H9 (cell line): ENCODE measurements around the gene NACC2. TPM values are rescaled to one million over a fixed set of nuclear protein-coding genes. Genes with fewer than 3 reads are reported as not detected.

Experiments used
- DNase-seq: peaks from one replicate; pipeline ENCODE4 v3.0.0-alpha.2; 2017
- H2AFZ ChIP-seq: one replicate; pipeline ENCODE4 v1.6.1; 2013; ENCODE audit warnings: mild to moderate bottlenecking, low read length, control low read depth, moderate library complexity
- H2AK5ac ChIP-seq: 2 replicates; pipeline ENCODE4 v1.6.1; 2013; ENCODE audit warnings: low read length, control low read depth, mixed read lengths; ENCODE audit not compliant: insufficient read length
- H2BK120ac ChIP-seq: one replicate; pipeline ENCODE4 v1.6.1; 2013; ENCODE audit warnings: low read depth, mild to moderate bottlenecking, low read length, control low read depth, inconsistent platforms; ENCODE audit not compliant: poor library complexity, severe bottlenecking
- H2BK12ac ChIP-seq: 2 replicates; pipeline ENCODE4 v1.6.1; 2013; ENCODE audit warnings: low read length, control low read depth, mixed read lengths, low read depth; ENCODE audit not compliant: insufficient read length
- H2BK15ac ChIP-seq: 2 replicates; pipeline ENCODE4 v1.6.1; 2013; ENCODE audit warnings: low read depth, low read length, control low read depth
- H2BK20ac ChIP-seq: one replicate; pipeline ENCODE4 v1.6.1; 2013; ENCODE audit warnings: low read depth, mild to moderate bottlenecking, low read length, control low read depth, inconsistent platforms; ENCODE audit not compliant: poor library complexity, severe bottlenecking
- H2BK5ac ChIP-seq: 2 replicates; pipeline ENCODE4 v1.6.1; 2013; ENCODE audit warnings: low read length, control low read depth, mixed read lengths; ENCODE audit not compliant: insufficient read length
- H3K14ac ChIP-seq: 2 replicates; pipeline ENCODE4 v1.6.1; 2013; ENCODE audit warnings: low read length, control low read depth; ENCODE audit not compliant: insufficient read depth
- H3K18ac ChIP-seq: 2 replicates; pipeline ENCODE4 v1.6.1; 2013; ENCODE audit warnings: low read depth, mild to moderate bottlenecking, mixed read lengths, low read length, control low read depth; ENCODE audit not compliant: insufficient read length
- H3K23ac ChIP-seq: 2 replicates; pipeline ENCODE4 v1.6.1; 2013; ENCODE audit warnings: low read length, control low read depth, mixed read lengths, low read depth; ENCODE audit not compliant: insufficient read length
- H3K23me2 ChIP-seq: 2 replicates; pipeline ENCODE4 v1.6.1; 2013; ENCODE audit warnings: low read depth, mild to moderate bottlenecking, mixed read lengths, low read length, control low read depth; ENCODE audit not compliant: insufficient read length, poor library complexity, severe bottlenecking
- H3K27ac ChIP-seq: 2 replicates; pipeline ENCODE4 v1.5.1; 2013; ENCODE audit warnings: low read length, control low read depth, mixed read lengths, low read depth; ENCODE audit not compliant: insufficient read length
- H3K27me3 ChIP-seq: 2 replicates; pipeline ENCODE4 v1.6.1; 2013; ENCODE audit warnings: low read length, control low read depth, inconsistent platforms; ENCODE audit not compliant: insufficient read depth
- H3K4ac ChIP-seq: 2 replicates; pipeline ENCODE4 v1.6.1; 2013; ENCODE audit warnings: low read depth, mild to moderate bottlenecking, control low read depth, inconsistent platforms, low read length, moderate library complexity
- H3K4me1 ChIP-seq: 2 replicates; pipeline ENCODE4 v1.6.1; 2013; ENCODE audit warnings: low read length, control low read depth, inconsistent platforms; ENCODE audit not compliant: insufficient read depth
- H3K4me2 ChIP-seq: 2 replicates; pipeline ENCODE4 v1.6.1; 2013; ENCODE audit warnings: low read length, control low read depth, mixed read lengths; ENCODE audit not compliant: insufficient read length, insufficient read depth
- H3K56ac ChIP-seq: 2 replicates; pipeline ENCODE4 v1.6.1; 2013; ENCODE audit warnings: low read depth, mild to moderate bottlenecking, mixed read lengths, low read length, control low read depth; ENCODE audit not compliant: insufficient read length
- H3K79me1 ChIP-seq: 2 replicates; pipeline ENCODE4 v1.6.1; 2013; ENCODE audit warnings: low read depth, mild to moderate bottlenecking, moderate library complexity, low read length, control low read depth, inconsistent platforms; ENCODE audit not compliant: insufficient read depth, poor library complexity, severe bottlenecking
- H3K79me2 ChIP-seq: 2 replicates; pipeline ENCODE4 v1.6.1; 2013; ENCODE audit warnings: low read length, control low read depth, inconsistent platforms; ENCODE audit not compliant: insufficient read depth
- H3K9ac ChIP-seq: 2 replicates; pipeline ENCODE4 v1.6.1; 2013; ENCODE audit warnings: low read length, control low read depth, mixed read lengths; ENCODE audit not compliant: insufficient read length; ENCODE audit errors: extremely low read depth
- H3K9me3 ChIP-seq: one replicate; pipeline ENCODE4 v1.6.1; 2013; ENCODE audit warnings: low read depth, low read length, inconsistent platforms; ENCODE audit not compliant: control insufficient read depth
- H3T11ph ChIP-seq: one replicate; pipeline ENCODE4 v1.6.1; 2013; ENCODE audit warnings: mild to moderate bottlenecking, low read length, control low read depth, inconsistent platforms
- H4K20me1 ChIP-seq: one replicate; pipeline ENCODE4 v1.6.1; 2013; ENCODE audit not compliant: control insufficient read depth, insufficient read length, insufficient read depth
- H4K5ac ChIP-seq: 2 replicates; pipeline ENCODE4 v1.6.1; 2013; ENCODE audit warnings: low read depth, mild to moderate bottlenecking, mixed read lengths, low read length, control low read depth; ENCODE audit not compliant: insufficient read length
- H4K8ac ChIP-seq: replicated peaks from 2 replicates; pipeline ENCODE4 v1.6.1; 2013; ENCODE audit warnings: low read length, control low read depth, mixed read lengths, low read depth; ENCODE audit not compliant: insufficient read length
- H4K91ac ChIP-seq: 2 replicates; pipeline ENCODE4 v1.6.1; 2013; ENCODE audit warnings: low read depth, mild to moderate bottlenecking, moderate library complexity, mixed read lengths, low read length, control low read depth; ENCODE audit not compliant: insufficient read length
- H3K27ac Mint-ChIP-seq, 3 experiments: 2 replicates in 2 of 3; 3 replicates in 1 of 3; pipeline ENCODE4 v1.8.0; 2020 to 2021; ENCODE audit warnings: mixed read lengths in 3 of 3, mild to moderate bottlenecking in 1 of 3, moderate library complexity in 1 of 3
- H3K27me3 Mint-ChIP-seq: 2 replicates; pipeline ENCODE4 v1.8.0; 2021; ENCODE audit warnings: low read depth, mild to moderate bottlenecking, moderate library complexity, mixed read lengths
- H3K36me3 Mint-ChIP-seq, 3 experiments: 2 replicates in 2 of 3; 3 replicates in 1 of 3; pipeline ENCODE4 v1.8.0; 2020 to 2021; ENCODE audit warnings: low read depth in 3 of 3, mixed read lengths in 3 of 3; ENCODE audit not compliant: insufficient read depth in 1 of 3
- H3K4me1 Mint-ChIP-seq, 2 experiments: 2 replicates each; pipeline ENCODE4 v1.8.0; 2020; ENCODE audit warnings: mixed read lengths in 2 of 2
- H3K4me3 Mint-ChIP-seq, 2 experiments: 2 replicates in 1 of 2; 3 replicates in 1 of 2; pipeline ENCODE4 v1.8.0; 2020 to 2021; ENCODE audit warnings: mild to moderate bottlenecking in 2 of 2, mixed read lengths in 2 of 2, moderate library complexity in 1 of 2
- H3K9me3 Mint-ChIP-seq, 2 experiments: 2 replicates in 1 of 2; 3 replicates in 1 of 2; pipeline ENCODE4 v1.8.0; 2020; ENCODE audit warnings: mild to moderate bottlenecking in 2 of 2, mixed read lengths in 2 of 2, moderate library complexity in 1 of 2
- CTCF ChIP-seq: fragments of 200-600 bp; sonication (generic); conservative IDR thresholded peaks from 3 replicates; pipeline ENCODE4 v1.8.0; 2021; ENCODE audit warnings: antibody characterized with exemption, mild to moderate bottlenecking
- WGBS: extraction: QIAGEN DNeasy Blood & Tissue Kit; methylation state at CpG from one replicate; pipeline ENCODE4 v1.1.7; 2013; ENCODE audit warnings: missing lambda C conversion rate, low lambda C conversion rate, mixed read lengths; ENCODE audit not compliant: insufficient read length; ENCODE audit errors: extremely low coverage; 5-methylcytosine and 5-hydroxymethylcytosine counted together
- total RNA-seq: library from RNA; stranded (reverse); gene quantifications from 2 replicates; pipeline ENCODE4 v1.2.1, GENCODE V29; 2021

NACC2 gene
- total RNA-seq, 1 experiment from 2014 or later: 11.5 TPM

DNA sequence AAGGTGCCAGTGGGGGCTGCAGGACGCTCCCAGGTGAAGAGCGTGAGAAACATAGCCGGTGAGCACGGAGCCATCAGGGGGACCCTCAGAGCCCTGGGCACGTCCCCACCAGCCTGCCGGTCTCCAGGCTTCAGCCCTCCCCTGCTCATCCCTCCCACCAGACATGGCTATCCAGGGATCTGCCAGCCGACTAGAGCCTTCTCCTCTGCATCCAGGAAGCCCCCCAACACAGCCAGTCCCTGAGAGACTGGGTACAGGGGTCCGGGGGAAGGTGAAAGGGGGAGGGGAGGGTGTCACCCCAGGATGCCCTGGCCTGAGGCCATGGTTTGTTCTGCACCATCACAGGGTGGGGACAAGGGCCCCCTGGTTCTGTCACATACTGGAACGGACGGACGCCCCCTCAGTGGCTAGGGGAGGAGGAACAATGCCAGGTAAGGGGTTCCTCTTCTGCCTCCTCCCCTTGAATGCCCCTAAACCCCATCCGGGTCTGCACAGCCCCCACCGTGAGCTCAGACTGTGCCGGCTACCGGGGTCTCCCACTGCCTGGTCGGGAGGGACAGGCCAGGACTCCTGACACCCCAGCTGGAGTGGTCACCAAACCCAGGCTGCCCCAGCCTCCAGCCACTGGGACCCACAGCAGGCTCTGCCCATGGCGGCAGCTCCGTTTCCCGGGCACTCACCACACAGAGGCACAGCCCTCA lies 34.3 kb downstream of the NACC2 start:
- no peak overlapping the region for H4K8ac ChIP-seq
- no peak overlapping the region; a peak in 1 of 7 replicates for H3K27ac Mint-ChIP-seq
- no peaks in the 10 kb centered on the region for H3K27me3 Mint-ChIP-seq
- no peaks in the 10 kb centered on the region for H3K23me2 ChIP-seq
- no peak overlapping the region for H3K4me3 Mint-ChIP-seq
- H4K20me1 ChIP-seq: no peaks in the 10 kb centered on the region
- H4K5ac ChIP-seq: no peak overlapping the region
- H3K18ac ChIP-seq: no peak overlapping the region
- no peaks in the 10 kb centered on the region for H3K27me3 ChIP-seq
- H3K4me1 ChIP-seq: no peaks in the 10 kb centered on the region
- no peak overlapping the region for H3K9ac ChIP-seq
- no peak overlapping the region; the same call in 1 of the 2 replicates for H3K14ac ChIP-seq
- H3K36me3 Mint-ChIP-seq: no peaks in the 10 kb centered on the region
- no peak overlapping the region for H3T11ph ChIP-seq
- no peaks in the 10 kb centered on the region for H3K79me1 ChIP-seq
- H3K4me1 Mint-ChIP-seq: peaks cover 16 to 18% of the 10 kb centered on the region in 2 experiments
- H2BK5ac ChIP-seq: no peak overlapping the region
- H2BK12ac ChIP-seq: no peak overlapping the region
- no peak overlapping the region for H3K56ac ChIP-seq
- no peaks in the 10 kb centered on the region for H3K79me2 ChIP-seq
- H3K9me3 ChIP-seq: no peaks in the 10 kb centered on the region
- DNase-seq: no peak
- H2BK120ac ChIP-seq: no peak overlapping the region
- no peak overlapping the region for H3K4me2 ChIP-seq
- H2BK20ac ChIP-seq: no peak overlapping the region
- H3K23ac ChIP-seq: no peak overlapping the region
- no peak for TF ChIP-seq CTCF
- H3K4ac ChIP-seq: no peak overlapping the region
- no peaks in the 10 kb centered on the region for H3K9me3 Mint-ChIP-seq
- no peak overlapping the region for H2AFZ ChIP-seq
- H3K27ac ChIP-seq: no peak overlapping the region
- no peak overlapping the region for H2BK15ac ChIP-seq
- H2AK5ac ChIP-seq: no peak overlapping the region
- H4K91ac ChIP-seq: no peak overlapping the region
- WGBS: no CpG with 5 or more reads among the region's 19 CpGs
